GM21619 (cell line): Measurements from ENCODE around the gene LTB.
A peak's percentile ranks its signal among the peaks of the same experiment; 100 is the strongest.
"Not testable (repeated sequence)": the region's sequence is repeated elsewhere in the genome, so short reads cannot be mapped to it uniquely, and the experiment has no call there.

ENCODE experiments used
- ATAC-seq: cut with Tn5 transposase; IDR thresholded peaks from one replicate; pipeline ENCODE4 v1.9.1; 2021; ENCODE audit not compliant: unreplicated experiment

LTB gene

DNA sequence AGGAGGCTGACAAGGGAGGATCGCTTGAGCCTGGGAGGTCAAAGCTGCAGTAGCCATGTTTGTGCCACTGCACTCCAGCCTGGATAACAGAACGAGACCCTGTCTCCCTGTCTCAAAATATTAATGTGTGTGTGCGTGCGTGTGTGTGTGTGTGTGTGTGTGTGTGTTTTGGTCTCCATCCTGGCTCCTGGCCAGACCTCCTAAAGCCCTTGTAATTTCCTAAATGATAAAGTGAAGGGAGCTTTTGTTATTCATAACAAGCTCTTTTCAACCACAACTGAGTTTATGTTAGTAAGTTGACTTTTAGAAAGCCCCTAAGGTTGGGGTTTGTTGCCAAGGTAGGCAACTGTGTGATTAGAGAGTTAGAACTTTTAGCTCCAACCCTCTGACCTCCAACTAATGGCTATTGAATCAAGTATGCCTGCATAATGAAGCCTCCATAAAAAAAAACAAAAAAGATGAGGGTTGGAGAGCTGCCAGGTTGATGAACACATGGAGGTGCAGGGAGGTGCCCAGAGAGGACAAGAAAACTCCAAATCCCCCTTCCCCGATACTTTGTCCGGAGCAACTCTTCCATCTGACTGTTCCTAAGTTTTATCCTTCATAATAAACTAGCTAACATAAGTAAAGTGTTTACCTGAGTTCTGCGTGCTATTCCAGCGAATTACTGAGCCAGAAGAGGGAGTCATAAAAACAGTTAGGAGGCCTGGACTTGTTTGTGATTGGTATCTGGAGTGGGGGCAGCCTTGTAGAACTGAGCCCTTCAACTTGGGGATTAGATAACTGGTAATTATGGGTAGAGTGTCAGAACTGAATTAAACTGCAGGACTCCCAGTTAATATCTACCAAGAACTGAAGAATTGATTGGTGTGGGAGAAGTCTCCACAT is 27.5 kb upstream of the LTB start:
- no peak for ATAC-seq

DNA sequence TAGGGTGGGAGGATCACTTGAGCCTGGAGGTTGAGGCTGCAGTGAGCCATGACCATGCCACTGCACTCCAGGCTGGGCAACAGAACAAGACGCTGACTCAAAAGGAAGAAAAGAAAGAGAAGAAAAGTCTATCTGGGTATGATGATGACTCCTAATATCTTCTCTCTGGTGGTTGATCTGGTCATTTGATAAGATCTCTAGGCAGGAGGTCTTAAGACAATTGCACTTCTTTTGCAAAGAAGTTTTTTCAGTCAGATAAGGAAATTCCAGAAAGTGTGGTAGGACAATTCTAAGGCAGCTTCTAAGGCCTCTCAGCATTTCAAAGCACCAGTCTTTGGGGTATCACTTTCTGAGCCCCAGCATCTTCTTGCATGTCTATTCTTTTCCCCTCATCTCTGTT is 25.1 kb upstream of the LTB start:
- no peak for ATAC-seq

DNA sequence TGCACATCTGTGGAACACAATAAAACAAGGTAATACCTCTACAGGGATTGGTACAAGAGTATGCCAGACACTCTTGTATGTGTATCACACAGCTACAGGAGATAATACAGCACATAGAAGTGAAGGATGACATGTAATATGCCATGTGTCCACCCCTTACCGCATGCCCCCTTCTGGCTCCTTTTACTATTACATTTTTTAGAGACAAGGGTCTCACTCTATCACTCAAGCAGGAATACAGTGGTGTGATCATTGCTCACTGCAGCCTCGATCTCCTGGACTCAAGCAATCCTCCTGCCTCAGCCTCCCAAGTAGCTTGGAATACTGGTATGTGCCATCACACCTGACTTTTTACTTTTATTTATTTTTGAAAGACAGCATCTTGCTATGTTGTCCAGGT is 14.8 kb upstream of the LTB start:
- ATAC-seq, result no peak

DNA sequence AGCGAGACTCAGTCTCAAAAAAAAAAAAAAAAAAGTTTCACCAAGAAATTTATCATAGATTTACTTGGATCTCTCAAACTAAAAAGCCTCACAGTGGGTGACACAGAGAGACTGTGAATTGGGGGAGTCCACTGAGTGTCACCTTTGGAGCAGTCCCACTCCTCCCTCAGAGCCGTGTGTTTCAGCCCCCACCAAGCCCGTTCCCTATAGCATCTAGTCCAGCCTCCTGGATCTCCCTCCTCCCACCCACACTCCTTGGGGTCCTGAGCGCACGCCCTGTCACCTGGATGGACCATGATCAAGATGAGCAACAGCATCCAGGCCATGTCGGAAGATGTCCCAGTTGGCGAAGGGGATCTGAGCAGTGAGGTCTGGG is 10.2 kb upstream of the LTB start:
- ATAC-seq, result no peak

DNA sequence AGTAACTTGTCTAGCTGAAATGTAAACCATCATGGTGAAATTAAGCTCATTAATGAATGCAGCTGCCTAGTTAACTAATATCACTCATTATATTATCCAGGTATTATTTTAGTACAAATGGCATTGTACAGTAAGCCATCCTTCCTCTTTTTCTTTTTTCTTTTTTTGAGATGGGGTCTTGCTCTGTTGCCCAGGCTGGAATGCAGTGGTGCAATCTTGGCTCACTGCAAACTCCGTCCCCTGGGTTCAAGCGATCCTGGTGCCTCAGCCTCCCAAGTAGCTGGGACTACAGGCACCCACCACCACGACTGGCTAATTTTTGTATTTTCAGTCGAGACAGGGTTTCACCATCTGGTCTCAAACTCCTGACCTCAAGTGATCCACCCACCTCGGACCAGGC is 8.5 kb upstream of the LTB start:
- not testable (repeated sequence) for ATAC-seq

DNA sequence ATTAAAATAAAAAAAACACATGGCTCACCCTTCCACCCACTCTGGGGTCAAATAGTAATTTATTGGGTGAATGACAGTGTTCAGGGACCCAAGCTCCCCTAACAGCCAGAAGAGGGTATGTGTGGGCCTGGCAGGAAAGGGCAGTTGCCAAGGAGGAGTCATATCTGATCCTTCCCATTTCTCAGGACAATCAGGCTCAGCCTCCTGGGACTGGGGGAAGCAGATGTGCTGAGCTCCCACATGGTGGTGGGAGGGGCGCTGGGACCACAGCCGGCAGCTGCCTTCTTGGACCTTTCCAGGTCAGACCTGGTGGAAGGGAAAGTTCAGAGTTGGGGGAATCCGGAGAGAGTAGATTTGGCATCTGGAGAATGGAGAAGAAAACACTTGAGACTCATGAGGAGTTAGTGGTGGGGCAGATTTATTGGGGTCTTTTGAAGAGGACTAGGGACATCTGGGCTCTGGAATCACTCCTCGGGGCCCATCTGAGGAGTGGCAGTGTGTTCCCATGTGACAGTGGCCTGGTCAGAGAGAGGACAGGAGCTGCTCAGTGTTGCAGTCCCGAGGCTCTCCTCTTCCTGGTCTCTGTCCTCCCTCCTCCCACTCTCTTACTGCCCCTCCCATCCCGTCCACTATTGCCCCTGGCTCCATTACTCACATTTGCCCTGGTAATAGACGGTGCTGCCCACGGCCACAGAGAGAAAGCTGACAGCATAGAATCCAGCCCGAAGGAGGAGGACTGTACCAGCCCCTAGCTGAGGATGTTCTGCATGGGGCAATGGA is 6.8 kb upstream of the LTB start:
- no peak for ATAC-seq

DNA sequence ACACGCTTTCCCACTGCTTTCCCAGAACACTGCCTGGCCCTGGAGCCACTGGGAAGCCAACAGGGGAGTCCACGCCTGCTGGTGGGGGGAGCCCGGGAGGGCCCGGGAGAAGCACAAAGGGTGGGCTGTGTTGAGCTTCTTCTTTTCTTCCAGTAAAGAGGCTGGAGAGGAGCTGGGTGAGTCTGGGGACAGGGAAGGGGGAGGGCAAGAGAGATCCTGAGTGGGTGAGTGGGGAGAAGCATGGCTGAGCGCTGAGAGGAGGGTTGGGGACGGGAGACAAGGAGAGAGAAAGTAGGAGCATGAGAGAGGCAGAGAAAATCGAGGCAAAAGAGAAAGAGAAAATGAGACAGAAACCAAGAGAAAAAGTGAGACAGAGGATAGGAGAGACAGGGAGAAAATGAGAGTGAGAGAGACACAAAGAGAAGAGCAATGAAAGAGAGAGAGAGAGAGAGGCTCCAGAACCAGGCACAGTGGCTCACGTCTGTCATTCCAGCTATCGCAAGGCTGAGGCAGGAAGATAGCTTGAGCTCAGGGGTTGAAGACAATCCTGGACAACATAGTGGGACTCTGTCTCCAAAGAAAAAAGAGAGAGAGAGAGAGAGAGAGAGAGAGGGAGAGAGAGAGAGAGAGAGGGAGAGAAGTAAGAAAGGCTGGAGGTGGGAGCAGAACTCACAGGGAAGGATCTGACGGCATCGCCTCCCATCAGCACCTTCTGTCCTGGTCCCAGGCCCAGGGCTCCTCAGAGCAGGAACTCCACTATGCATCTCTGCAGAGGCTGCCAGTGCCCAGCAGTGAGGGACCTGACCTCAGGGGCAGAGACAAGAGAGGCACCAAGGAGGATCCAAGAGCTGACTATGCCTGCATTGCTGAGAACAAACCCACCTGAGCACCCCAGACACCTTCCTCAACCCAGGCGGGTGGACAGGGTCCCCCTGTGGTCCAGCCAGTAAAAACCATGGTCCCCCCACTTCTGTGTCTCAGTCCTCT is 5.9 kb upstream of the LTB start:
- ATAC-seq, result no peak

DNA sequence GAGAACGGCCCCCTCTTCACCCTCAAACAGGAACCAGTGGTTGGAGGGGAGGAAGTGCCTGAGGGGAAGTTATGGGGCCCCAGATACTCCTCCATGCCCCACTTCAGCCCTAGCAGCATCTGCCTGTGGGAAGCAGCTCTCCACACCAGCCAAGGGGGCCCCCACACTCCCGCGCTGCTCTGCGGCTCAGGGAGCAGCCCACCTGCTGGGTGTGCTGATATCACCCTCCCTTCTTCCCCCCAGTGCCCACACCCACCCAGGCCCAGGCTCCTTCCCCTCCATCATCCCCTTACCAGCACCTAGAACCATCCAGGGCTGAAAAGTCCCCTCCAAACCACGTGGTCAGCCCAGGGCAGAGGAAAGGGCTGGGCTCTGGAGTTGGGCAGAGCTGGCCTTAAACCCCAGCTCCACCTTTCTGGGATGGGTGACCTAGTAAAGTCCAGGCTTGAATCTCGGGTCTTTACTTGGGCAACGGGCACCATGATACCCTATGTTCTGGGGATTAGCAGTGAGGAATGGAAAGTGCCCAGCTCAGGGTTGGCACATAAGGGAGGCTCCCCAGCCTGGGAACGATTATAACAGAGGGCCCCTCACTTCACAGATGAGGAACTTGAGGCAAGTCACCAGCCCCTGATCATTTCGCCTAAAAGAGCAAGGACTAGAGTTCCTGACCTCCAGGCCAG is 4.5 kb upstream of the LTB start:
- no peak for ATAC-seq

DNA sequence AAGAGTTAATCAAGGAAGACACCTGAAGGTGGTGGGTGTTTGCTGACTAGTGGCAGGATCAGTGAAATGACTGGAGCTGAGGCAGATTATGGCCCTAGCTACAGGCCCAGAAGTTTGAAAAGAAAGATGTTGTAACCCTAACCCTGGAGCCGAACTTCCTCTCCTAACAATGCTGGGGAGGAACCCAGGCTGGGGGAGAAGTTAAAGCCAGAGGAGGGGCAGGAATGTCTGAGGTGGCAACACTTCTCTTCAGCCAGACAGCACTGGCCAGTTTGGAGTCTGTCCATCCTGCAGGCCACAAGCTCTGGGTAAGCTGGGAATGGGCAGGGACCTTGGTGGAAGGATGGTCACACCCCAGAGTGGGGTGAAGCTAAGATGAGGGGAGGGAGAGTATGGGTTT is 3.8 kb upstream of the LTB start, which contains the start of gene LST1:
LST1 (plus strand) TSS at position 270 of the 400 bp plus-strand sequence. CDS start 1,023 bp downstream, outside the sequence.
- ATAC-seq, result no peak

DNA sequence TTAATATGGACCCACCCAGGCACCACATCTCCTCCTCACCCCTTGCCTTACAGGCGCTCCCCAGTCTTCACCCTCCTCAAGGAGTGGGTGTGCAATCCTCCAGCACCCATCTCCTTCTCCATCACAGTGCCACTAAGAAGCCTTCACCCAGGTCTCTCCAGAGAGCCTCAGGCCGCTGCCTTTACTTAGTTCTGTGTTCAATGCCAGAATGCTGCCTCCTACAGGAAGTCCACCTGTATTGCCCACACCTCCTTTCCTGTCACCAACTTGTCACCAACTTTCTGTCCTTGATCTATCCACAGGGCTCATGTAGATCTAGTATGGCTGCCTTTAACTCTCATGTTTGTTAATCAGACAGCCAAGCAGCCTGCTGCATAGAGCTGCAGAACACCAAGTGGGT is 3.3 kb upstream of the LTB start:
- no peak for ATAC-seq

DNA sequence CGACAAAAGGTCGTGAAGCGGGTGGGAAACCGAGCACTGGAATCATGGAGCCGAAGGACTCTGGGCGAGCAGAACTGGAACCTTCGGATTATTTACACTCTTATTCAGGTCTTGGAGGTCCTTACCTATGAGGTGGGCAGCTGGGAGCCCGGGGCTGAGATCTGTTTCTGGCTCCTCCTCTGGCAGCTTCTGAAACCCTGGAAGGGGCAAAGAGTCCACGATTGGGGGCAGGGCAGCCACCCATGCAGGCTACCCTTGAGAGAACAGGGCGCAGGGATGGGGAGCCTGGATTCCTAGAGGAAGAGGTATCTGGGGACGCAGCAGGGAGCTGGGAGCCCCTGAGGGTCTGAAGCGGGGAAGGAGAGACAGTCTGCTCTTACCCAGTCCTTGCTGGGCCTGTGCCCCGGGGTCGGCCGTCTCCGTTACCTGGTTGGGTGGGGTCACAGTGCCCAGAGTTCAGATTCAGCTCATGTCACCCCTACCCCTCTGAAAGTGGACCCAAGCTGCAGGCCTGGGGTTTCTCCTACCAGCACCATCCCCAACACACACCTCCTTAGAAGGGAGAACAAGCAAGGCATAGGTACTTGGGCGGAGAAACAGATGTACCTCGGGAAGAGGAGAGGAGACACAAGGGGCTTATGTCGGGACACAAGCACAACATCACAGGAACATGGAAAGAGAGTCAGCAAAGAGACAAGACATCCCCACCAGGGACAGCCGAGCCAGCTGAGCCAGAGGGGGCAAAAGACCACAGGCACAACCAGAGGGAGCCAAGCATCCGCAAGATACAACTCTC is 592 bp downstream of the LTB start:
- no peak for ATAC-seq

DNA sequence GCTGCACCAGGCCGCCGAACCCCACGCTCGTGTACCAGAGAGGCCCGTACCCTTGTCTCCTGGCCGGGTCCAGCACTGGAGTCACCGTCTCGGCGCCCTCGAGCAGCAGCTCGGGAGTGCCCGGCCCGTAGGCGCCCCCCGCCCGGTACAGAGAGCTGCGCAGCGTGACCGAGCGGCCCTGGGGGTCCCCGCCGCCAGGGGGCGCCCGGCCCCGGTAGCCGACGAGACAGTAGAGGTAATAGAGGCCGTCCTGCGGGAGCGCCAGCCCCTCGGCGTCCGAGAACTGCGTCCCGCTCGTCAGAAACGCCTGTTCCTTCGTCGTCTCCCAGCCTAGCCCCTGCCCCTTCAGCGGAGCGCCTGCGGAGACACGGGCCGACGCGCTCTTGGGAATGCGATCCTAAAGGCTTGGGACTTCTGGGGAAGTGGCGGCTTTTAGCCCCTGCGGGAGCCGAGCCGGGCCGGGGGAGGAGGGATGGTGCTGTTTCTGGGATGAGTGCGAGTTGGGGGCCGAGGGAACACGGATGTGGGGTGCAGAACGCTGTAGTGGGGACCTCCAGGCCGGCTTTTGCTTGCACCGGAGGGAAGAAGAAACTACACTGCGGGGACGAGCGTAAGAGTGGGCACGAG is 1.3 kb downstream of the LTB start:
- peak; percentile 44 for ATAC-seq

DNA sequence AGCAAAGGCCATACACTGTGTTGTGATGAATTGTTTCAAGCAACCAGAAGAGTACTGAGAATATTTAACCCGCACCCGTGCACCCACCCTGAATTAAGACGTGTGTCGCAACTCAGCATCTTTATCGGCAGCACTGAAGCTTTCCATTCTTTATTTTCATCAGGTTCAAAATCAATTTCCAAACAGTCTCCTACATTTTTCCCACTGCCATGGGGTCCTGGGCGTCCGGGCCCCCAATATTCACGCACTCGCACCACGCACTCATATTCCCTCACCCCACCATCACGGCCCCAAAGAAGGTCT is 1.8 kb downstream of the LTB start:
- no peak for ATAC-seq

DNA sequence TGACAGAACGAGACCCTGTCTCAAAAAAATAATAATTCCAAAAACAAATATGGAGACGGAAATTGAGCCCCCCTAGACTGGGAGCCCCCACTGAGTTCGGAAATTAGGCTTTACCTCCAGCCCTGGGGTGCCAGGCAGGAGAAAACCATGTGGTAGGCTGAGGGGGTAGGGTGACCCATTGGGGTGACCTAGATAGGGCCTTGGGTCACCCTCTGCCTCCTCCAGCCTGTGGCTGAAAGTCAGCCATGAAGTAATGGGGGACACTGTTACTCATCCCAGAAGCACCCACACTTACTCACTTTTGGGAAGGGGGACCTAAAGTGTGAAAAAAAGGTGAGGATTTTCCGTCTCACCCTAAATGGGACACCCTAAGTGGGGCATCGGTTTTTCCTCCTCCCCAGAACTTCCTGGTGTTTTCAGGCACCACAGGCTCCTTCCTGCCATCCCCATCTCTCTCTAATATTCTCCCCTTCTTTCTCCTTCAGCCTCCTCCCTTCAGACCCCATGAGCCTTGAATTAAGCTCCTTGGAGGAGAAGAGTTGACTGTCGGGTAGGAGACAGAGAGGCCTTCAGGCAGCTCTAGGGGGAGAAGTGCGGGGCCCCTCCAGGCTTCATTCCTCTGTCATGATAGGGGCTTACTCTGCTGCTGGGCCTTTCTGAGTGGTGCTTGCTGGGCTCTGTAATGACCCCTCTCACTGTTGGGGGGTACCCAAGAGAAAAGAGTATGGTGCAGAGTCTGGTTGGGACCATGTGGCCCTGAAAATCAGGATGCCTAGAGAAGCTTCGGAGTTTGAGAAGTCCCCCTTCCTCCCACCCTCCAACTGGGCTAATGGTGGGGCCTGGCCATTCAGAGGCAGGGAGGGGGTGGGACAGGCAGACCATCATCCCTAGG is 2.4 kb downstream of the LTB start:
- no peak for ATAC-seq

DNA sequence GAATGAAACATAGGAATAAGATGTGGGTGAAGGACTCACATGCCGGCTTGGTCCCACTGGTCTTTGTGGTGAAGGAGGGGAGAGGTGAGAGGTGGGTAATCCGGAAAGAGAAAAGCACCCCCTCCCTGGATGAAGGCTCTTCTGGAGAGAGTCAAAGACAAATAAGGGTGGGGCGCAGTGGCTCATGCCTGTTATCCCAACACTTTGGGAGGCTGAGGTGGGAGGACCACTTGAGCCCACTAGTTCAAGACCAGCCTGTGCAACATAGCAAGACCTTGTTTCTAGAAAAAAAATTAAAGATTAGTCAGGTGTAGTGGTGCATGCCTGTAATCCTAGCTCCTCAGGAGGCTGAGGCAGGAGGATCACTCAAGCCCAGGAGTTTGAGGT is 3.1 kb downstream of the LTB start:
- no peak for ATAC-seq

DNA sequence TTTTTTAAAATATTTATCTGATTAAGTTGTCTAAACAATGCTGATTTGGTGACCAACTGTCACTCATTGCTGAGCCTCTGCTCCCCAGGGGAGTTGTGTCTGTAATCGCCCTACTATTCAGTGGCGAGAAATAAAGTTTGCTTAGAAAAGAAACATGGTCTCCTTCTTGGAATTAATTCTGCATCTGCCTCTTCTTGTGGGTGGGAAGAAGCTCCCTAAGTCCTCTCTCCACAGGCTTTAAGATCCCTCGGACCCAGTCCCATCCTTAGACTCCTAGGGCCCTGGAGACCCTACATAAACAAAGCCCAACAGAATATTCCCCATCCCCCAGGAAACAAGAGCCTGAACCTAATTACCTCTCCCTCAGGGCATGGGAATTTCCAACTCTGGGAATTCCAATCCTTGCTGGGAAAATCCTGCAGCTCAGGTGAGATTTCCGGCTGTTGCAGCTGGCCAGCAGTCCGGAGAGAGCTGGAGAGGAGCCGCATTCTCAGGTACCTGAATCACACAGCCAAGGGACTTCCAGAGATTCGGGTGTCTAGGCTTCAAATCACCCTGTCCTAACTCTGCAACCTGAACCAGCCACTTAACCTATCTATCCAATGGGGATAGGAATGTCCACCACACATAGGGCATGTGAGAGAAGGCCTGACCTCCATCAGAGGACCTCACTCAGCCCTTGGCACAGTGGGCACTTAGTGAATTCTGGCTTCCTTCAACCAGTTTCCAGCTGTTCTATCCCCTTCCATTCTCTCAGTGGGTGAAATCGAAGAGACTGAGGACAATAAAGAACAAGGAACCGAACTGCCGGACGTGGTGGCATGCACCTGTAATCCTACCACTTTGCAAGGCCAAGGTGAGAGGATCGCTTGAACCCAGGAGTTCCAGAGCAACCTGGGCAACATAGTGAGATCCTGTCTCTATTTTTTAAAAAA is 3.8 kb downstream of the LTB start:
- no peak for ATAC-seq

DNA sequence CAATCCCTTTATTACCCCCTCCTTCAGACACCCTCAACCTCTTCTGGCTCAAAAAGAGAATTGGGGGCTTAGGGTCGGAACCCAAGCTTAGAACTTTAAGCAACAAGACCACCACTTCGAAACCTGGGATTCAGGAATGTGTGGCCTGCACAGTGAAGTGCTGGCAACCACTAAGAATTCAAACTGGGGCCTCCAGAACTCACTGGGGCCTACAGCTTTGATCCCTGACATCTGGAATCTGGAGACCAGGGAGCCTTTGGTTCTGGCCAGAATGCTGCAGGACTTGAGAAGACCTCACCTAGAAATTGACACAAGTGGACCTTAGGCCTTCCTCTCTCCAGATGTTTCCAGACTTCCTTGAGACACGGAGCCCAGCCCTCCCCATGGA is 4.7 kb downstream of the LTB start:
- no peak for ATAC-seq
